HFFc6 (cell line): ENCODE measurements around the gene FCHSD2. TPM values are rescaled to one million over a fixed set of nuclear protein-coding genes. Genes with fewer than 3 reads are reported as not detected.
"Not testable (repeated sequence)": the region's sequence is repeated elsewhere in the genome, so short reads cannot be mapped to it uniquely, and the experiment has no call there.

Experiments used
- DNase-seq: peaks from one replicate; pipeline ENCODE4 v3.0.0-alpha.2; 2018
- H3K27ac Mint-ChIP-seq: 2 replicates; pipeline ENCODE4 v1.8.0; 2020; ENCODE audit warnings: mild to moderate bottlenecking, mixed read lengths
- H3K27me3 Mint-ChIP-seq: 2 replicates; pipeline ENCODE4 v1.8.0; 2021; ENCODE audit warnings: mild to moderate bottlenecking, moderate library complexity, mixed read lengths; ENCODE audit not compliant: insufficient read depth
- H3K36me3 Mint-ChIP-seq: 2 replicates; pipeline ENCODE4 v1.8.0; 2021; ENCODE audit warnings: low read depth, mixed read lengths
- H3K4me1 Mint-ChIP-seq: 2 replicates; pipeline ENCODE4 v1.8.0; 2020; ENCODE audit warnings: low read depth, mixed read lengths
- H3K4me3 Mint-ChIP-seq: 2 replicates; pipeline ENCODE4 v1.8.0; 2020; ENCODE audit warnings: mild to moderate bottlenecking, moderate library complexity, mixed read lengths
- H3K9me3 Mint-ChIP-seq: 2 replicates; pipeline ENCODE4 v1.8.0; 2020; ENCODE audit warnings: mild to moderate bottlenecking, mixed read lengths
- CTCF ChIP-seq: fragments of 200-600 bp; sonication (generic); IDR thresholded peaks from 2 replicates; pipeline ENCODE4 v1.5.0; 2021; ENCODE audit warnings: antibody characterized with exemption, mild to moderate bottlenecking
- total RNA-seq, 6 experiments: library from RNA; stranded (reverse); fragmentation: NEBNext Ultra II Directional; extraction: Animal tissue kit (Norgen Biotek cat#: 25700); gene quantifications; 2 replicates in 1 of 6; 3 replicates in 5 of 6; pipeline ENCODE4 v1.2.3, GENCODE V29; 2021

Gene FCHSD2
- total RNA-seq, 6 experiments from 2014 or later, result 58.9 to 68.2 (median 65.0) TPM

DNA sequence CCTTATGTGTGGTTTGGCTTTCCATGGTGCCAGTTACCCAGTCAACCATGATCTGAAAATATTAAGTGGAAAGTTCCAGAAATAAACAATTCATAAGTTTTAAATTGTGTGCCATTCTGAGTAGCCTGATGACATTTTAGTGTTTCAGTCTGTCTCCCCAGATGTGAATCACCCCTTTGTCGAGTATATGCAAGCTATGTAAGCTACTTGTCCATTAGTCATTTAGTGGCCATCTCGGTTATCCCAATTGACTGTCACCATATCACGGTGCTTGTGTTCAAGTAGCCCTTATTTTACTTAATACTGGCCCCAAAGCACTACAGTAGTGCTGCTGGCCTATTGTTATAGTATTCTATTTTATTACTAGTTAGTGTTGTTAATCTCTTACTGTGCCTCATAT is 283.0 kb downstream of the FCHSD2 start:
- Mint-ChIP-seq H3K4me1 (peaks cover 38% of the 10 kb centered on the region), H3K27ac (peak overlapping the region; percentile 58), H3K9me3 (no peaks in the 10 kb centered on the region), H3K36me3 (peaks cover 16% of the 10 kb centered on the region), H3K4me3 (no peak overlapping the region), H3K27me3 (no peaks in the 10 kb centered on the region)
- peak; percentile 31 for DNase-seq
- TF ChIP-seq CTCF, result no peak

GRCh38 chr11:72858267-72858666 is 283.9 kb downstream of the FCHSD2 start:
- Mint-ChIP-seq H3K36me3 (peaks cover 16% of the 10 kb centered on the region), H3K4me1 (peaks cover 30% of the 10 kb centered on the region), H3K27ac (peak overlapping the region; percentile 58)
- H3K27me3 Mint-ChIP-seq, H3K4me3 Mint-ChIP-seq, DNase-seq, H3K9me3 Mint-ChIP-seq: not testable (repeated sequence)

GRCh38 chr11:72856551-72857345 is 285.4 kb downstream of the FCHSD2 start:
- DNase-seq, result peak; percentile 11
- peaks cover 16% of the 10 kb centered on the region for H3K36me3 Mint-ChIP-seq
- no peak for TF ChIP-seq CTCF
- peaks cover 33% of the 10 kb centered on the region for H3K4me1 Mint-ChIP-seq
- no peaks in the 10 kb centered on the region for H3K27me3 Mint-ChIP-seq
- no peaks in the 10 kb centered on the region for H3K9me3 Mint-ChIP-seq
- H3K27ac Mint-ChIP-seq, result peak overlapping the region; percentile 57
- H3K4me3 Mint-ChIP-seq, result no peak overlapping the region

DNA sequence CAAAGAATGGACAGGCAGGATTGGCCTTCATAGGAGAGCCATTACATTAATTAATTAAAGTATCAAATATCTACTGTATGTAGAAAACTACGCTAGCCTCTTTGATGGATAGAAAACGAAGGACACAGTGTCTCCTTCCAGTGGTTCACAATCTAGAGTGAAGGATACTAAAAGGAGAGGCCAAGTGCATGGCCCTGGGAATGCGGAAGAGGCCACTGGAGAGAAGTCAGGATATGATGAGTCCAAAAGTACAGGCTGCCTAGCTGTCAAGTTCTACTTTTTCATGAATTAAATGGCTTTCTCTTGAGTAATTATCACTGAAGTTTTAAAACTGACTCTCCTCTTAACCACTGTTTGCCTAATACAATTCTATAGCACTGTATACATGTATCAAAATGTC is 286.1 kb downstream of the FCHSD2 start:
- no peak for DNase-seq
- no peak overlapping the region for H3K27ac Mint-ChIP-seq
- H3K27me3 Mint-ChIP-seq, result no peaks in the 10 kb centered on the region
- H3K9me3 Mint-ChIP-seq, result no peaks in the 10 kb centered on the region
- H3K36me3 Mint-ChIP-seq, result peaks cover 16% of the 10 kb centered on the region
- TF ChIP-seq CTCF, result no peak
- H3K4me3 Mint-ChIP-seq, result no peak overlapping the region
- peaks cover 35% of the 10 kb centered on the region for H3K4me1 Mint-ChIP-seq

GRCh38 chr11:72851726-72852125 is 290.4 kb downstream of the FCHSD2 start:
- no peak for DNase-seq
- H3K36me3 Mint-ChIP-seq, result 0 out of 2 replicates have a peak, but pooled peaks cover 4% of the 10 kb centered on the region
- no peak for TF ChIP-seq CTCF
- H3K4me3 Mint-ChIP-seq, result no peak overlapping the region
- H3K27ac Mint-ChIP-seq, result no peak overlapping the region
- H3K9me3 Mint-ChIP-seq, result no peaks in the 10 kb centered on the region
- no peaks in the 10 kb centered on the region for H3K27me3 Mint-ChIP-seq
- H3K4me1 Mint-ChIP-seq, result peaks cover 12% of the 10 kb centered on the region

- no peak for DNase-seq
- H3K9me3 Mint-ChIP-seq, result no peaks in the 10 kb centered on the region
- H3K4me3 Mint-ChIP-seq, result no peak overlapping the region
- no peaks in the 10 kb centered on the region for H3K27me3 Mint-ChIP-seq
- no peak for TF ChIP-seq CTCF
- peaks cover 9% of the 10 kb centered on the region; the same call in 1 of the 2 replicates for H3K4me1 Mint-ChIP-seq
- no peak overlapping the region for H3K27ac Mint-ChIP-seq
- peaks cover 5% of the 10 kb centered on the region; the same call in 1 of the 2 replicates for H3K36me3 Mint-ChIP-seq
Observed at GRCh38 chr11:72850832-72851231, 291.3 kb downstream of the FCHSD2 start.
